Fibroblast of mammary gland (primary cell): Measurements from ENCODE around the gene C17orf75.

Experiments used
- DNase-seq: peaks from one replicate; pipeline ENCODE4 v3.0.0-alpha.2; 2010; ENCODE audit warnings: low read depth
- H3K4me3 ChIP-seq: 2 replicates; pipeline ENCODE4 v1.5.1; 2011; ENCODE audit warnings: low read depth, mild to moderate bottlenecking, low read length, moderate library complexity; ENCODE audit not compliant: control insufficient read depth
- CTCF ChIP-seq: conservative IDR thresholded peaks from 2 replicates; pipeline ENCODE4 v1.5.1; 2011; ENCODE audit warnings: low read depth, low read length, inconsistent platforms; ENCODE audit not compliant: control insufficient read depth, insufficient read depth

The C17orf75 gene

DNA sequence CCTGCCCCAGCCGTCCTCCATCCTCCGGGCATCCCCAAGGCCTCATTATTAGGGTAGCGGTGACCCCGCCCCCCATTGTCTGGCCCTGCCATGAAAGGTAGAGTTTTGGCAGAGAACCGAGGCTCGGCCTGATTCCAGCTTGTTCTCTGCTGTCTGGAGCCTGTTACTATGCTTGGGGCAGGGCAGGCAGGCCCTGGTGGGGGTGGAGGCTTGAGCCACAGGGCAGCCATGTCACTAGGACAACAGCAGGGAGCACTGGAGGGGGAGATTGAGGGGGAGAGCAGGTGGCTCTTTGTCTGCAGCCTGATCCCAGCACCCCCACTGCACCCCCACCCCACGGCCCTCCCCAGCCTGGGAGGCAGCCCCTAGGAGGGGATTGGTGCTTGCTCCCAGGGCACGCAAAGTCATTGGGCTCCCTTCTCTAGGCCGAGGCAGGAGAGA, 60.9 kb downstream of the C17orf75 start:
- no peak overlapping the region for H3K4me3 ChIP-seq
- TF ChIP-seq CTCF = no peak
- DNase-seq = no peak

- DNase-seq = no peak
- no peak overlapping the region for H3K4me3 ChIP-seq
Measured at GRCh38 chr17:32279891-32280716, 61.9 kb downstream of the C17orf75 start.

DNA sequence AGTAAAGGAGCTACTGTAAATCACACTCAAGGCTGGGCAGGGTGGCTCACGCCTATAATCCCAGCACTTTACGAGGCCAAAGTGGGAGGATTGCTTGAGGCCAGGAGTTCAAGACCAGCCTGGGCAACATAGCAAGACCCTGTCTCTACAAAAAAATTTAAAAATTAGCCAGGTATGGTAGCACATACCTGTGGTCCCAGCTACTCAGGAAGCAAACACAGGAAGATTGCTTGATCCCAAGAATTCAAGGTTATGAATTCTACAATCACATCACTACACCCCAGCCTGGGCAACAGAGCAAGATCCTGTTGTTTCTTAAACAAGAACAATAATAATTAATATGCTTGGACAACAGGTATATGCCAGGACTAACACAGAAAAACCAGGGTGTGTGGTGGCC, 63.2 kb downstream of the C17orf75 start:
- TF ChIP-seq CTCF = no peak
- no peak for DNase-seq
- H3K4me3 ChIP-seq = no peak overlapping the region

More at GRCh38 chr17:32279891-32280716, 61.9 kb downstream of the C17orf75 start:
- no peak for TF ChIP-seq CTCF
